HG03565 (cell line): ENCODE results near the gene RFNG.

Source experiments
- ATAC-seq: cut with Tn5 transposase; IDR thresholded peaks from one replicate; pipeline ENCODE4 v1.9.1; 2021; ENCODE audit warnings: mild to moderate bottlenecking, moderate library complexity; ENCODE audit not compliant: unreplicated experiment

RFNG gene, protein sequence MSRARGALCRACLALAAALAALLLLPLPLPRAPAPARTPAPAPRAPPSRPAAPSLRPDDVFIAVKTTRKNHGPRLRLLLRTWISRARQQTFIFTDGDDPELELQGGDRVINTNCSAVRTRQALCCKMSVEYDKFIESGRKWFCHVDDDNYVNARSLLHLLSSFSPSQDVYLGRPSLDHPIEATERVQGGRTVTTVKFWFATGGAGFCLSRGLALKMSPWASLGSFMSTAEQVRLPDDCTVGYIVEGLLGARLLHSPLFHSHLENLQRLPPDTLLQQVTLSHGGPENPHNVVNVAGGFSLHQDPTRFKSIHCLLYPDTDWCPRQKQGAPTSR

DNA sequence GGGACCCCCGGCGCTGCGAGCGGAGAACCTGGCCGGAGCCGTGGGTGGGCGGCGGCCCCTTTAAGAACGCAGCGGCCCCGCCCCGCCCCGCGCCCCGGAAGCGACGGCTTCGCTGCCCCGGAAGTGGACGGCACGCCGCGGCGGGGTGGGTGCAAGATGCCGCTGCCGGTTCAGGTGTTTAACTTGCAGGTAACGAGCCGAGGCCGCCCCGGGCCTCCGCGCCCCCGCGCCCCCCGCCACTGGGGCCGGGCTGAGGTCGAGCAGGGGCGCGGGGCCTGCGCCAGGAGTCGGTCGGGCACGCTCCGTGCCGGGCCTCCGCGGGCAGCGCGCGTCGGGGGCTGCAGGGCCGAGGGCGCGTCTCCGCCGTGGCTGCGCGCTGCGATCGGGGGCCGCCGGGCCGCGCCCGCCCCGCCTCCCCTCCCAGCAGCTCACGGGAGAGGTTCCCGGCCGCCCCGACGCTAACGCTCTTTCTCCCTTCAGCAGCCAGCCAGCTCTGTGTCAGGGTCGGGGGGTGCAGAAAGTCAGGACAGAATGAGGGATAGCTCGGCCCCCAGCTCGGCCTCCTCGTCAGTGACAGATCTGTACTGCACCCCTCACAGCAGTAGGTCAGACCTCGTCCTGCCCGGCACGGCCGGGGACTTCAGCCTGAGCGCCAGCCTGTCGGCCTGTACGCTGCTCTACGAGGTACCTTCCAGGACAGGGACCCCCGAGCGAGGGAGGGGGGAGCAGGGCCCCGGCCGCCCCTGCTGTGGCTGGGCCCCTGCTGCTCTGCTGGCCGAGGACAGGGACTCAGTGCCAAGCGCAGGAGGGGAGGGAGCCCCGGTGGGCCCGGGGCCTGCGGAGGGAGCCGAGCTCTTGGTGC, at the start of gene RFNG, which contains the start of gene GPS1:
RFNG (minus strand) TSS at position 36 of the 862 bp plus-strand sequence. CDS start 45 bp downstream, outside the sequence.
GPS1 (plus strand) TSS at position 123 of the 862 bp plus-strand sequence; CDS start at position 157, 34 bp downstream.
- no peak for ATAC-seq

DNA sequence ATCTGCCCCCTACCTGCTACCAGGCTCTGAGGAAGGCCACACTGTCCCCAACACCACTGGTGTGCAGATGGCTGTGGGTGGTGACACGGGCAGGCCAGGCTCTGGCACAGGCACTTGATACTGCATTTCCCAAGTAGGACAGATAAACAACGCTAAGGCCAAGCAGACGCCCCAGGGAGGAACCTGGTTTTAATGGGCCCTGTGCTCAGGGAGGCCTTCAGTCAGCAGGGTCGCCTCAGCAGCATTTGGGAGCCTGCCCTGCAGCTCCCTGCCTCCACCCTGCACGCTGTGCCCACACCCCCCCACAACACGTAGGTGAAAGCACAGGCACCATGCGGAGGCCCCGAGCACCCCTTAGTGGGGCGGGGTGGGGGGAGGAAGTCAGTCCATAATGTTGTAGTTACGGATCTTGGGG, 49.7 kb upstream of the RFNG start:
- ATAC-seq, result no peak

DNA sequence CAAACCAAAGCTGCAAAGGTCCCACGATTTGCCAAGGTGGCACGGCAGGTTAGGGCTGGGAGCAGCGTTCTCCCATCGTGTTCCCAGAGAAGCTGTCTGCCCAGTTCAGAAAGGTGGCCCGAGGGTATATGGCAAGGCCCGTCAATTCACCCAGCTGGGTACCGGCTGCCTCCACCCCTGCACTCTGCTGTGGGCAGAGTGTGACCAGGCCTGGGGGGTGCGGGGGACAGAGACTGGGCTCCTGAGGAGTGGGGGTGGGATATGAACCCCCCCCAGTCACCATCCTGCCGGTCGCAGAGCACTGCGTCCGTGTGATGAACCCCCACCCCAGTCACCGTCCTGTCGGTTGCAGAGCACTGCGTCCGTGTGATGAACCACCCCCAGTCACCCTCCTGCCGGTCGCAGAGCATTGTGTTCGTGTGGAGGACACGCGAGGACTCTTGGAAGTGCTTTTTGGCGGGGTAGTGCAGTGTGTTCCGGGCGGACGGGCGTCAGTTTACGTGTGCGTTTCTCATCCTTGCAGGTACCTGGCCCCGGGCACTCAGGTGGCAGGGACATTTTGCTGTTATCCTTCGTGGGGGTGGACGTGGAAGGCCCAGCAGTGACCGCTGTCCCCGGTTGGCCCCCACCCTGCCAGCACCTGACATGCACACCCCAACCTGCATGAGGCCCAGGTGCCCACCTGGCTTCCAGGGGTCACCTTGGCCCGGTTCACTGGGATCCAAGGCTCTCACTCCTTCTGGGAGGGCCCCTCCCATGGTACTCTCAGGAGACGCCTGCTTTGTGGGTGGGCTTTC, 49.1 kb upstream of the RFNG start:
- no peak for ATAC-seq

DNA sequence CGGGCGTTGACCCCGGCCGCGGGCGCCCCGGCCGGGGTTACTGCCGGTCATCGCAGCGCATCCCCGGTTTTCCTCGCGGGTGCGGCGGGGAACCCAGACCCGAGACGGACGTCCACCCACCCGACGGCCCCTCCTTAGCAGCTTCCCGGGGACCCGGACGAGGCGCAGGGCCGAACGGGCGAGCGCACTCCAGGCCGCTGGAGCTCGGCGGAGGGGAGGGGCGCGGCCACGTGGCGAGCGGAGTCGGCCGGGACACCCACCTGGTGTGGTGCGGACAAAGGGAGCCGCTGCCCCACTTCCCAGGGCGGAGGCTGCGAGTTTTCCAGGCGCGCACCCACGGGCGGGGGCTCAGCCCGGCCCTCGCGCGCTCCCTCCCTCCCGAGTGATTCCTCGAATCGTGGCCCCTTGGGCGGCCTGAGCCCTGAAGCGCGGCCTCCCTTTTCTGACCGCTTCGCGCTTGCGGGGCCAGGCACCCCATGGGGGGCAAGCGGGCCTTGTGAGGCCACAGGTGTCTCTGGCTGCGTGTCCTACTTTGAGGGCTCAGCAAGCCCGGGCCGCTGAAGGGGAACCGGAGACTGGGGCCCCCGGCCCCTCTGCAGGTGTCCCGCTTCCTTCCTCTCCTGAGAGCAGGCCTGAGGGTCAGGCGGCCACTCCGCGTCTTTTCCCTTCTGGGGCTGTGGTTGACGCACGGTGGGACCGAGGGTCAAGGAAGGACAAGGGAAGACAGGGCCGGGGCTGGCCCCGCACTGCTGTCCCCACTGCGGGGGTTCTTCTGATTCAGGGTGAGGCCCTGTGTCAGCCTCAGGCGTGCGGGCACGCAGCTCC, 47.5 kb upstream of the RFNG start:
- peak; percentile 0 for ATAC-seq

DNA sequence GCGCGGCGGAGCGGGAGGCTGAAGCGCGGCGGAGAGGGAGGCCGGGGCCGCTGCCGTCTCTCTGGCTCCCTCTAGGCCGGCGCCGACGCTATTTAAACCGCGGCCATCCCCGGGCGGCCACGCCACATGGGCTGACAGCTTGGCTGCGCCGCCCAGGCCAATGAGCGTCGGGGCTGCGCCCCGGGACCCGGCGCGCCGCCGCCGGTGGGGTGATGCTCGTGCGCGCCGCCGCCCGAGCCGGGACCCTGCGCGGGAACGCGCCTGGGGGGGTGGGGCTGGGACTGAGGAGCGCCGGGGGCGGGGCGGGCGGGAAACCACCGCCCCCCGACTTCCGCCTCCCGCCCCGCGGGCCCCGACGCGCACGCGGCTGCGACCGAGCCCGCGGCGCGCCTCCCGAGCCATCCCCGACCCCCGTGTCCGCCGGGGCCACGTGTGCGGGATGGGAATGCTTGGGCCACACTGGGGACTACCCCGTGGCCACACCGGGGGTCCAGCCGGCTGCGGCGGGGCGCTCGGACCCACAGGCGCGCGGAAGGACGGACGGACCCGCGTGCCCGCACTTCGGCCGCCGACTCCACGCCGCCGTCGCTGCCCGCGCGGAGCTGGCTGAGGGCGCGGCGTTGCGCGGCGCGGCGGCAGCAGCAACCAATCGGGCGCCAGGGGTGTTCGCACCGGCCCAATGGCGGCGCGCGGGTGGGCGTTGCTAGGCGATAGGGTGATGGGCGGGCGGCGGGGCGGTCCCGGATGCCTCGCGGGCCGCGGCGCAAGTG, 46.7 kb upstream of the RFNG start, which contains the start of gene FASN:
FASN (minus strand) TSS at position 68 of the 770 bp plus-strand sequence. CDS start 1,791 bp downstream, outside the sequence.
- ATAC-seq, result peak; percentile 64

DNA sequence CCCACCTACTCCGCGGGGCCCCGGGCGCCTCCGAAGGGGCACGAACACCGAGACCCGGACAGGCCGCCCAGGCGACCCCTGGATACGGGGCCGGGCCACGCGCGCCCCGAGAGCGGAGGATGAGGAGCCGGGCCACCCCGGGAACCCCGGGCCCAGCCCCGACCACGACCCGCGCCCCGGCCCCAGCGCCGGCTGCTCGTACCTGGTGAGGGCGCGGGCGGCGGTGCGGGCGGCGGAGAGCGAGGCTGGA, 46.2 kb upstream of the RFNG start:
- peak; percentile 15 for ATAC-seq

DNA sequence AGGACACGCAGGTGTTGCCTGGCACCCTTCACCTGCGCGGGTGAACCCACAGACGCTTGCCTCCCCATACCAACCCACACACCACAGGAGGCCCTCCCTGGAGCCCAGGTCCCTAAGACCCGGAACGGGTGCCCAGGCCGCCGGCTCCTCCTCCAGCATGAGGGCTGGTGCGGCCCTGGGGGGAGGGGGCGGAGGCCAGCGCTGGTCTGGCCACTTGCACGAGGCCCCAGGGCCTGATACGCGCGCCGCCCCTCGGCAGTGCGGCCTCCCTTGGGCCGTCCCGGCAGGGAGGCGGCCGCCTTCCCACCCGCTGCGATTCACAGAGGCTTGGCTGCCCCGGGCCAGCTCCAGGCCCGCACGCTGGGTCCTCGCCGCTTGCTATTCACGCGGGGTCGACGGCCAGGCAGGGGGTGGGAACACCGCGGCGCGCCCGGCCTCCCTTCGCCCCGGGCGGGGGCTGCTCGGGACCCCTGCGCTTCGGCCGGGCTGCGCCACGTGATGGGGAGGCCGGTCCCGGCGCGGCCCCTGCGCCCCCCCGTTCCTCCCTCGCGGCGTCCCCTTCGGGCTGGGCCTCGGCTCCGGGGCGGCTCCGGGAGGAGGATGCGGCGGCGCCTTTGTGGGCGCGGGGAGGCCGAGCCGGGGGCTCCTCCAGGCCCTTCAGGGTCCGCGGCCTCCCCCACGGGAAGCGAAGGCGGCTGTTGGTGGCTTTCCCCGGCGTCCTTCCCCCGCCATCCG, 45.7 kb upstream of the RFNG start:
- no peak for ATAC-seq

DNA sequence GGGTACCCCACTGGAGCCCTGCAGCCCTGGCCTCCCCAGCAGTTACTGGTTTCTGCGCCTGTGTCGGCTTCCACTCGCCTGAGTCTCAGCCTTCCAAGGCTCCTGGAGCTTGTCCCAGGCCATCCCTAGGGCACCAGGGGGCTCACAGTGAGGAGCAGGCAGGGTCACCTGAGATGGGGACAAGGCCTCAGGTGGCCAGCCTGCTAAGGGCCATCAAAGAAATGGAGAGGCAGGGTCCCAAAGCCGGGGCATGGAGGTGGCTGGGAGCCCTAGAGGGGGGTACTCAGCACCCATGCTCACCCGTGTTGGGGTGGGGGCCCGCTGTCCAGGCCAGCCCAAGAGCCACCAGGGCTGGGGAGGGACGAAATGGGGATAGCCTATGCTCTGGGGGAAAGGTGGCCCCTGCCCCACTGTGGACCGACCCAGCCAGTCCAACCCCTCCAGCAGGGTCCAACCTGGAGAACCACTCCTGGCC, 45.1 kb upstream of the RFNG start:
- ATAC-seq, result no peak

DNA sequence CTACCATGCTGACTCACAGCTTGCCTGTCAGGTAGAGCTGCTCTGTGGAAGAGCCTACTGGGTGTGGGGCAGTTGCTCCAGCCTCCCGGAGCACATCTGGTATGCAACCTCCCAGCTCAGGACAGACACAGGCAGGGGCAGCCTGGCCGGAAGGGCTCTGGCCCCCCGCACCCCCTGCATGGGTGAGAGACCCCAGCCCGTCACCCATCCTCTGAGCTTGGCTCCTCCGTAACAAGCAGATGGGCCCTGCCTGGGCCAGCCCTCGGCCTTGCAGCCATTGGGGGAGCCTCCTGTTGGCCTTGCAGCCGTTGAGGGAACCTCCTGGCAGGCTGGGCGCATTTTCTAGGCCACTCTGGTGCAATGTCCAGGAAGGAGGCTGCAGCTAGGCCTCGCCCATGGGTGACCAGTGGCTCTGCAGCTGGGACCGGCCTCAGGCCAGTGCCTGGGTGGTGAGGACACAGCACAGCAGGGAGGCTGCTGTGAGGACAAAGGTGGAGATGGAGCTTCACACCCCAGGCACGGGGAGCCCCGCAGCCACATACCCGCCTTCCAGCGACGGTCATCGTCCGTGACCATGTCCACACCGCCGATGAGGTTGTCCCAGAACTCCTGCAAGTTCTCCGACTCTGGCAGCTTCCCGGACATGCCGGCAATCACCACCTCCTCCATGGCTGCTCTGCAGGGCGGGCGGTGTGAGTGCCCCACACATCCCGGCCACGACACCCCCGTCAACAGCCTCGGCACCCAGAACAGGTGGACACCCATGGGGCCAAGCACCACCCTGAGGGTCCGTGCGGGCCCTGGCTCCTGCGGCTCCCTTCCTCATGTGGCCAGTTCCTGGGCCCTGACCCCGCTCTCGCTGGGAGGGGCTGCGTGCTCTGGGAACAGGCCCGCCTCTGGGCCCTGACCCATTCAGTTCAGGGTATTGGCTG, 44.4 kb upstream of the RFNG start:
- ATAC-seq, result no peak

DNA sequence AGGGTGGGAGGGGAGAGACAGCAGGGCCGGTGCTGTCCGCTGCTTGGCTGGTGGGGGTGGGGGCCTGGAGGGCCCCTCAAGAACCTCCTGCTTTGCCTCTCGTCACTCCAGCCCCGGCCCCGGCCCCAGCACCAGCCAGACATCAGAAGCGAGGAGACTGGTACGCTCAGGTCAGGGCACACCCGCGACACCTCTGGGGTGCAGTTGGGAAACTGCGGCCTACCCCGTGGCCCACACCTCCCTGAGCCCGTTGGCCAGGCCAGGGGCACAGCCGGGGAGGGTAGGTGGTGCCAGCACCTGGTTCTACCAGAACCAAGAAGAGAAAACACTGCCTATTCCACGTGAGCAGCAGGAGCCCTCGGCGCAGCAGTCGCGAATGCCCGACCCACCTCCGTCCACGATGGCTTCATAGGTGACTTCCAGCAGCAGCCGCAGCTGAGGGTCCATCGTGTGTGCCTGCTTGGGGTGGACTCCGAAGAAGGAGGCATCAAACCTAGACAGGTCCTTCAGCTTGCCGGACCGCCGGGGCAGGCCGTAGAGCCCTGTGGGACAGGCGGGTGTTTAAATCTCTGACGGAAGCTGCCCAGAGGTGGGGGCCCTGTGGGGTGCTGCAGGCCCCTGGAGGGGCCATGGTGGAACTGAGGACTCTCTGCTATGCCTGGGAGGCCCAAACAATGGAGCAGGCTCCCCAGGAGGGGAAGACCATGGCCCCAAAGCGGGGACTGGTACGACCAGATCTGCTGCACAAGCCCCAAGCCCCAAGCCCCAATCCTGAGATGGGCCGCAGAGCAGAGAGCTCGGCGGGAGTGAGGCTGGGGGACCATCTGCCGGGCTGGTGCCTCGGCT, 43.5 kb upstream of the RFNG start:
- no peak for ATAC-seq

DNA sequence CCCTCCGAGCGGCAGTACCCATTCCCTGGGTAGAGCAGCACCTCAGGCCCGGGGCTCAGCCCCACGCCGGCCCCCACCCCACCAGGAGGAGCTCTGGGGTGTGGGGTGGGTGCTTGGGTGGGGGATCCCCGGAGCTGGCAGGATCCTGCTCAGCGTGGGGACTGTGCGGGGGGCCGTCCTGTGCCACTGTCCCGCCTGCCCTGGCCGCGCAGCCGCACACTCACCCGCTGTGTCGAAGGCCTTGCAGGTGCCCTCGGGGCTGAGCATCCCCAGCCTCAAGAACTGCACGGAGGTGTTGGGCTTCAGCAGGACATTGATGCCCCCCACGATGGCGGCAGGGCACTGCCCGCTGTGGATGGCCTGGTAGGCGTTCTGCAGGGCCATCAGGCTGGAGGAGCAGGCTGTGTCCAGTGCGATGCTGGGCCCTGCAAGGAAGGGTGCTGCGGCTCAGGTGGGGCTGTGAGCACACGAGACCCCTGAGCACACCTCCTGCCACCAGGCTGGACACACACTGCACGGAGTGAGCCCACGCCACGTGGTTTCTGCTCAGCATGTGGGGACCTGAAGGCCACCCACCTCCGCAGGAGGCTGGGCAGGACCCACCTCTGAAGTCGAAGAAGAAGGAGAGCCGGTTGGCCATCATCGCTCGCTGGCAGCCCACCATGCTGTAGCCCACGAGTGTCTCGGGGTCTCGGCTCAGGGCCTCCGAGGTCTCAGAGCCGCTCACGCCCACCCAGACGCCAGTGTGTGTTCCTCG, 41.6 kb upstream of the RFNG start:
- no peak for ATAC-seq

DNA sequence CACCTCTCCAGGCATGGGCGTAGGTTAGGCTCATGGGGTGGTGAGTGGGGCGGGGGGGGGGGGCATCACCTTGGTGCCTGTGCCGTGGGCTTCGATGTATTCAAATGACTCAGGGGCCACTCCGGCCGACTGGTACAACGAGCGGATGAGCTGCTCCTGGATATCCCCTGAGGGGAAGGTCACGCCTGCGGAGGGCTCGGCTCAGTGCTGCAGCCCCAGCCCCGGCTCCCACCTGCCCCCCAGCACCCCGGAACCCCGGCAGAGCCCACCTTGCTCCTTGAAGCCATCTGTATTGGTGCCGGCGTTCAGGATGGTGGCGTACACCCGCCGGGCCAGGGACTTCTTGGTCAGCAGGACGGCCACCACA, 41.0 kb upstream of the RFNG start:
- no peak for ATAC-seq

DNA sequence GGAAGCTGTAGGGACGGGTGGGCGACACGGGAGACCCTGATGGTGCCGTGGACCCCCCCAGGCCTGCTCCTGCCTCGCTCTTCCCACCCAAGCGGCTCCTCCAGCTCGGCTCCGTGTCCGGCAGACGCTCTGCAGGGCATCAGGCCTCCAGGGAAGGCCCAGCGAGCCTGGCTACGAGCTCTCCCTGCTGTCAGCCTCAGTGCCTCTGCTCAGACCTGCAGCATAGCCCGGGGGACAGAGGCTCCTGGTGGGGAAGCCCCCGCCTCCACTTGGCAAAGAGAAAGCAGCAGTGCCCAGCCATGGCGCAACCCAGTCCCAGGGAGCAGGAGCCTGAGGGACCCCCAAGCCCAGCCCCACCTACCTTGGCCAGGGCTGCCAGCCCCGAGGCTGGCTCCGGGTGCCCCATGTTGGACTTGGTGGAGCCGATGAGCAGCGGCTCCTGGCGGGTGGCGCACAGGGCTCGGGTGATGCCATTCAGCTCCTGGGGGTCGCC, 40.5 kb upstream of the RFNG start:
- no peak for ATAC-seq

DNA sequence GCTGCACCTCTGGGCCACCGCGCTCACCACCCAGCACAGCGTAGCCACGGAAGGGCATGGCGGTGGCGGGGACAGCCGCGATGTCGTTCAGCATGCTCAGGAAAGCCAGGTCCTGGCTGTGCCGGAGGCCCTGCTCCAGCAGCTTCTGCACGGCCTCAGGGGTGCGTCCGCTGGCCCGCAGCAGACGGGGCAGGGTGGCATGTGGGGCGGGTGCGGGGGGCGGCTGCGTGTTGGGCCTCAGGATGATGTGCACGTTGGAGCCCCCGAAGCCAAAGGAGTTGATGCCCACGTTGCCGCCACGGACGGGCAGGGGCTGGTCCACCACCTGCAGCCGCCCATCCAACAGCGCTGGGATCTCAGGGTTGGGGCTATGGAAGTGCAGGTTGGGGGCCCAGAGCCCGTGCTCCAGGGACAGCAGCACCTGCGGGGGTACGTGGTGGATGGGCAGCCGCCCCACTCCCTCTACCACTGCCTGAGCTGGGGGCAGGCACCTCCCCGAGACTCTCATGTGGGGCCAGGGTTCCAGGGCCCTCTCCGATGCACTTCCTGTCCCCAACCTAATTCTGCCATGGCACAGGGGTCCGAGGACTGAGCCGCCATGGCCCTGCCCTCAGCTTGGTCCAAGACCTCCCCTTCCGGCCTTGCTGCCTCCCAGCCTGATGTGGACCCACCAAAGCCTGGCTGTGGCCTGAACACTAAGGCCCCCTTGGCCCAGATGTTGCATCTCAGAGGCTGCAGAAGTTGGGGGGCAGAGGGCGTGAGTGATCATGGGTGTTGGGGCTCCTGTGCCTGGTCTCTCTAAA, 39.9 kb upstream of the RFNG start:
- ATAC-seq, result no peak

DNA sequence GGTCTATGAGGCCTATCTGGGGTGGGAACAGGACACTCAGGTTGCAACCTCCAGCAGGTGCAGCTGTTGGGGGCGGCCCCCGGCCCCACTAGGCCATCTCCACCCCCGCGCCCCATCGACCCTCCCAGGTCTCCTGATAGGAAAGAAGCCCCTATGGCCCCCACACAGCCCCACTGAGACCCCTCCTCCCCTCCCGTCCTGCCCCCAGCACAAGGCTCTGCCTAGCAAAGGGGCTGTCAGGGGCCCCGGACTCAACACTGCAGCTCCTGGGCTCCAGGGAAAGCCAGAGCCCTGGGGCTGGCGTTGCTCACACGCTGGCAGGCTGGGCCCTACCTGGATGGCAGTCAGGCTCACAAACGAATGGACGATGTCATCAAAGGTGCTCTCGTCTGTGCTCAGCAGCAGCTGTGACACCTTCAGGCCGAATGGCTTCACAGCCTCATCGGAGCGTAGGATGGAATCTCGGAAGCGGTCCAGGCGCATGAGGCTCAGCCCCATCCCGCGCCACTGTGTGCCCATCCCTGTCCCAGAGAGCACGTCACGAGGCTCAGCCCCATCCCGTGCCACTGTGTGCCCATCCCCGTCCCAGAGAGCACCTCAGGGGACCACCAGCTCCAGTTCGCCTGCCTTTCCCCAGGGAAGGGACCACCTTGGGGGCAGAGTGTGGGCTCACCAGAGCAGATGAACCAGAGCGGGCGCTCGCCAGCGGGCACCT, 39.1 kb upstream of the RFNG start:
- no peak for ATAC-seq
